ENCODE measurements around the gene JPH3. TPM values are rescaled to one million over a fixed set of nuclear protein-coding genes. Genes with fewer than 3 reads are reported as not detected.

Gene JPH3
- total and polyA plus RNA-seq, 2 experiments from 2014 or later: 1.8 to 4.8 TPM

DNA sequence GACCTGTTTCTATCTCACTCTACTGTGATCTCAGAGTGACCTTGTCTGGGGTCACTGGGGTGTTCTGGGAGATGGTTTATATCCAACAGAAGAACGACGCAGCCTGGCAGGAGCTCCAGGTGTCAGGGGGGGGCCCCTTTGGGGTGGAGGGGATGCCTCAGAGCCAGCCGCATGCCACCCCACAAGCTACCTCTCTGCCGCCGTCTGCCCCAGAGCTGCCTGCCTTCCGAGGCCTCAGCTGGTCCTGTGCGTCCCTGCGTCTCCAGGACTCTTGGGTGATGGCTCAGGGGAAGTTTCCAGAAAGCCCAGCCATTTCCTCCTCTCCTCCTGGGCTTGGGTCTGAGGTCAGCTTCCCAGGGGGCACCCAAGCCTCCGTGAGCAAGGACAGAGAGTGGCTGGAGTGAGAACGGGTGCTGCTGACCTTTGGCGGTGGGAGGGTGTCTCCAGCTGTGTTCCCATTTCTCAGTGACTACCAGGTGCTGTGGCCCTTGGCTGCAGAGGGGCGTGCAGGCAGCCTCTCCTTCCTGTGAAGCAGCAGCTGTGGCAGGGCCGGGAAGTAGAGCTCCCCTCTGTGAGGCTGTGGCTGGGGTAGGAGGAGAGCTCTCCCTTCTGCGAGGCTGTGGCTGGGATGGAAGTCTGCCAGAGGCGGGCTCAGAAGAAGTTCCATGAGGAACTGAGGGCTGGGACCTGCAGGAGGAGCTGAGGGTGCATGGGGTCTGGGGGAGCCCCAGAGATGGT is 19.8 kb downstream of the JPH3 start:
- Histone ChIP-seq H3K9me2 (replicated peaks; ENCODE audit: insufficient read depth) (no peaks in the 10 kb centered on the region), H3K9me3 (ENCODE audit: low read depth) (no peaks in the 10 kb centered on the region), H3K36me3 (replicated peaks; ENCODE audit: insufficient read depth, low read depth) (no peaks in the 10 kb centered on the region), H4K20me1 (ENCODE audit: insufficient read depth, poor library complexity, severe bottlenecking) (no peaks in the 10 kb centered on the region), H3K27me3 (no peaks in the 10 kb centered on the region), H3K79me2 (no peaks in the 10 kb centered on the region), H3K4me1 (ENCODE audit: insufficient read depth) (no peaks in the 10 kb centered on the region), H3K4me2 (no peak overlapping the region), H2AFZ (no peak overlapping the region), H3K27ac (no peak overlapping the region), H3K4me3 (no peak overlapping the region)
- WGBS (ENCODE audit: low lambda C conversion rate, missing lambda C conversion rate): 81% methylated on average over 13 of the region's 15 CpGs
- TF ChIP-seq EZH2phosphoT487 (IDR thresholded peaks at IDR 0.05; ENCODE audit: low read depth, severe bottlenecking, unreplicated experiment): no peak
- TF ChIP-seq EZH2 (IDR thresholded peaks at IDR 0.05; ENCODE audit: borderline replicate concordance): no peak
- TF ChIP-seq, protein P1, sequence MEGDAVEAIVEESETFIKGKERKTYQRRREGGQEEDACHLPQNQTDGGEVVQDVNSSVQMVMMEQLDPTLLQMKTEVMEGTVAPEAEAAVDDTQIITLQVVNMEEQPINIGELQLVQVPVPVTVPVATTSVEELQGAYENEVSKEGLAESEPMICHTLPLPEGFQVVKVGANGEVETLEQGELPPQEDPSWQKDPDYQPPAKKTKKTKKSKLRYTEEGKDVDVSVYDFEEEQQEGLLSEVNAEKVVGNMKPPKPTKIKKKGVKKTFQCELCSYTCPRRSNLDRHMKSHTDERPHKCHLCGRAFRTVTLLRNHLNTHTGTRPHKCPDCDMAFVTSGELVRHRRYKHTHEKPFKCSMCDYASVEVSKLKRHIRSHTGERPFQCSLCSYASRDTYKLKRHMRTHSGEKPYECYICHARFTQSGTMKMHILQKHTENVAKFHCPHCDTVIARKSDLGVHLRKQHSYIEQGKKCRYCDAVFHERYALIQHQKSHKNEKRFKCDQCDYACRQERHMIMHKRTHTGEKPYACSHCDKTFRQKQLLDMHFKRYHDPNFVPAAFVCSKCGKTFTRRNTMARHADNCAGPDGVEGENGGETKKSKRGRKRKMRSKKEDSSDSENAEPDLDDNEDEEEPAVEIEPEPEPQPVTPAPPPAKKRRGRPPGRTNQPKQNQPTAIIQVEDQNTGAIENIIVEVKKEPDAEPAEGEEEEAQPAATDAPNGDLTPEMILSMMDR (IDR thresholded peaks at IDR 0.05; ENCODE audit: poor library complexity): no peak
- no peak for DNase-seq (ENCODE audit: low spot score)

- Histone ChIP-seq H3K4me3 (no peak overlapping the region), H3K79me2 (no peaks in the 10 kb centered on the region), H4K20me1 (ENCODE audit: insufficient read depth, poor library complexity, severe bottlenecking) (no peaks in the 10 kb centered on the region), H3K27me3 (no peaks in the 10 kb centered on the region), H2AFZ (no peak overlapping the region), H3K9me3 (ENCODE audit: low read depth) (no peaks in the 10 kb centered on the region), H3K36me3 (replicated peaks; ENCODE audit: insufficient read depth, low read depth) (no peaks in the 10 kb centered on the region), H3K4me1 (ENCODE audit: insufficient read depth) (no peaks in the 10 kb centered on the region), H3K27ac (no peak overlapping the region), H3K4me2 (no peak overlapping the region), H3K9me2 (replicated peaks; ENCODE audit: insufficient read depth) (no peaks in the 10 kb centered on the region)
- 94% methylated on average over 7 of the region's 10 CpGs for WGBS (ENCODE audit: low lambda C conversion rate, missing lambda C conversion rate)
- no peak for DNase-seq (ENCODE audit: low spot score)
- TF ChIP-seq, protein P1 (IDR thresholded peaks at IDR 0.05; ENCODE audit: poor library complexity): no peak
- TF ChIP-seq EZH2 (IDR thresholded peaks at IDR 0.05; ENCODE audit: borderline replicate concordance) (no peak), EZH2phosphoT487 (IDR thresholded peaks at IDR 0.05; ENCODE audit: low read depth, severe bottlenecking, unreplicated experiment) (no peak)
These were observed 20.5 kb downstream of the JPH3 start for GRCh38 chr16:87622756-87623319.

GRCh38 chr16:87625241-87625797 is 23.0 kb downstream of the JPH3 start:
- no peaks in the 10 kb centered on the region for H3K9me3 ChIP-seq (ENCODE audit: low read depth)
- no peaks in the 10 kb centered on the region for H3K36me3 ChIP-seq (replicated peaks; ENCODE audit: insufficient read depth, low read depth)
- no peak for DNase-seq (ENCODE audit: low spot score)
- no peak overlapping the region for H2AFZ ChIP-seq
- H3K79me2 ChIP-seq: no peaks in the 10 kb centered on the region
- no peak overlapping the region for H3K27ac ChIP-seq
- no peak for TF ChIP-seq EZH2phosphoT487 (IDR thresholded peaks at IDR 0.05; ENCODE audit: low read depth, severe bottlenecking, unreplicated experiment)
- no peak for TF ChIP-seq EZH2 (IDR thresholded peaks at IDR 0.05; ENCODE audit: borderline replicate concordance)
- TF ChIP-seq, protein P1 (IDR thresholded peaks at IDR 0.05; ENCODE audit: poor library complexity): no peak
- H3K4me2 ChIP-seq: no peak overlapping the region
- H3K4me3 ChIP-seq: no peak overlapping the region
- H3K4me1 ChIP-seq (ENCODE audit: insufficient read depth): no peaks in the 10 kb centered on the region
- no peaks in the 10 kb centered on the region for H3K27me3 ChIP-seq
- no peaks in the 10 kb centered on the region for H4K20me1 ChIP-seq (ENCODE audit: insufficient read depth, poor library complexity, severe bottlenecking)
- WGBS (ENCODE audit: low lambda C conversion rate, missing lambda C conversion rate): 89% methylated on average over 13 of the region's 13 CpGs
- H3K9me2 ChIP-seq (replicated peaks; ENCODE audit: insufficient read depth): no peaks in the 10 kb centered on the region
